GM12875 (cell line): Measurements from ENCODE around the gene SLC25A48.

Experiments used
- H3K4me3 ChIP-seq: one replicate; pipeline ENCODE4 v1.5.1; 2011; ENCODE audit warnings: low read depth, low read length, control low read depth
- CTCF ChIP-seq: IDR thresholded peaks from 2 replicates; pipeline ENCODE4 v1.5.1; 2011; ENCODE audit warnings: low read depth, mild to moderate bottlenecking, control low read depth, inconsistent platforms, low read length, moderate library complexity, borderline replicate concordance; ENCODE audit not compliant: insufficient read depth

Gene SLC25A48

GRCh38 chr5:135930949-135931295 lies 96.5 kb downstream of the SLC25A48 start:
- TF ChIP-seq CTCF = no peak
- H3K4me3 ChIP-seq = no peak overlapping the region

DNA sequence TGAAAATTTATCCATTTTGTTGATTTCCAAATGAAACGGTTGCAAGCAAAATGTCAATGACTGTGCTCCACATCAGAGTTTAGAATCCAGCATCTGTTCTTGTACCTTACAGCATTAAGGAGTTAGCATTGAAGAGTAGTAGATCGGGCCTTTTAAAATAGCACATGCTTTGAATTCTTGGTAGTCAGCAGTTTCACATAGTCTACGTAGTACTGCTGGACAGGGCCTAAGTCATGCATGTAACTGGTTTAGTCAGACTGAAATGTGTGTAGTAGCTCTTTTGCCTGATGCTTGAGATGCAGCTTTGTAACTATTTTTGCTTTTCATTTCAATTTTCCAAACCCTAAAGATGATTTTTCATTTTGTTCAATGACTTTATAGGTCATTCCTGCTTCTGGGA lies 100.5 kb downstream of the SLC25A48 start:
- no peak overlapping the region for H3K4me3 ChIP-seq
- no peak for TF ChIP-seq CTCF

DNA sequence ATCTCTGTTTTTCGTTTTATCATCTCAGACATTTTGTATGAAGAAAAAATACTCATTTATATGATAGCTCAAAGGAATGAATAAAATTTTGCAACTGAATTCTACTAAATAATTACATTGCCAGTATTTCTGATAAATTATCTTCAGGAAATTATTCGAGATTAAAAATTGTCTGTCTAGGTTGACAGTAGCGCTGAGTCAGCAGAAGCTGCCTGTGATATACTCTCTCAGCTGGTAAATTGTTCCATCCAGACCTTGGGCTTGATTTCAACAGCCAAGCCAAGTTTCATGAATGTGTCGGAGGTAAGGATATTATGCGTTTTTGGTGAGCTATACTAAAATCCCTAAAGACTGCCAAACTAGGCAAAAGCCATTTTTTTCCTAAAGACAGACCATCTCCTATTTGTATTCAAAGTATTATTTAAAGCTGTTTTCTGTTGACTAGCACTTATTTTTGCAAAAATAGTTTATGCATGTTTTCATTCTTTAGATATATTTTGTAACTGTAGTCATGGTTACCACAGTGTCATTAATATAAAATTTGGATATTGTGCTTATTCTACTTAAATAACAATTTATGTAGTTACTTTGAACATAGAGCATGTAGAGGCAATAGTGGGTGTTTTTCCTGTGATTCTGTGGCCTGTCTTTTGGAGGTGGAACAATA lies 102.9 kb downstream of the SLC25A48 start:
- no peak for TF ChIP-seq CTCF
- H3K4me3 ChIP-seq = no peak overlapping the region
